Cardiac muscle cell (in vitro differentiated cells and primary cell): ENCODE data around the gene AHRR. TPM values are rescaled to one million over a fixed set of nuclear protein-coding genes. Genes with fewer than 3 reads are reported as not detected.
"Not testable (repeated sequence)": the region's sequence is repeated elsewhere in the genome, so short reads cannot be mapped to it uniquely, and the experiment has no call there.

ENCODE experiments used
- DNase-seq, 2 donors: peaks; one replicate each; pipeline versions ENCODE4 v3.0.0 to v3.0.0-alpha.2; 2010 to 2017; ENCODE audit warnings: low read depth in 1 of 2, low spot score in 1 of 2
- H3K27ac ChIP-seq: fragments of 200-600 bp; sonication (generic); 2 replicates; pipeline ENCODE4 v1.5.1; 2016
- H3K27me3 ChIP-seq: fragments of 200-600 bp; sonication (generic); 2 replicates; pipeline ENCODE4 v1.6.0; 2016; ENCODE audit warnings: control low read depth
- H3K36me3 ChIP-seq: fragments of 200-600 bp; sonication (generic); 2 replicates; pipeline ENCODE4 v1.5.1; 2016; ENCODE audit warnings: control low read depth
- H3K4me1 ChIP-seq: fragments of 200-600 bp; sonication (generic); 2 replicates; pipeline ENCODE4 v1.8.1; 2017; ENCODE audit warnings: low read depth, mild to moderate bottlenecking, mixed run types
- H3K4me3 ChIP-seq: fragments of 200-600 bp; sonication (generic); 2 replicates; pipeline ENCODE4 v1.5.1; 2016; ENCODE audit warnings: mild to moderate bottlenecking
- H3K9me3 ChIP-seq: fragments of 200-600 bp; sonication (generic); 2 replicates; pipeline ENCODE4 v1.5.1; 2017; ENCODE audit warnings: low read depth, mild to moderate bottlenecking, control low read depth
- polyA plus RNA-seq: library from polyadenylated mRNA; unstranded; fragments of >200 nt; fragmentation: Nextera tagmentation; extraction: Ambion mirVana; gene quantifications from 2 replicates; pipeline ENCODE4 v1.2.1, GENCODE V29; 2016
- total RNA-seq: library from RNA; depleted of rRNA; stranded (reverse); fragments of >200 nt; gene quantifications from 2 replicates; pipeline ENCODE4 v1.2.3, GENCODE V29; 2016
- TF ChIP-seq, protein P1 (sequence below): IDR thresholded peaks from 2 replicates; pipeline ENCODE4 v1.5.1; 2012; ENCODE audit warnings: low read depth, mild to moderate bottlenecking, low read length

Gene AHRR
- total RNA-seq: 1.2 and 1.4 TPM in 2 replicates
- 0.34 and 0.99 TPM in 2 replicates for polyA plus RNA-seq

DNA sequence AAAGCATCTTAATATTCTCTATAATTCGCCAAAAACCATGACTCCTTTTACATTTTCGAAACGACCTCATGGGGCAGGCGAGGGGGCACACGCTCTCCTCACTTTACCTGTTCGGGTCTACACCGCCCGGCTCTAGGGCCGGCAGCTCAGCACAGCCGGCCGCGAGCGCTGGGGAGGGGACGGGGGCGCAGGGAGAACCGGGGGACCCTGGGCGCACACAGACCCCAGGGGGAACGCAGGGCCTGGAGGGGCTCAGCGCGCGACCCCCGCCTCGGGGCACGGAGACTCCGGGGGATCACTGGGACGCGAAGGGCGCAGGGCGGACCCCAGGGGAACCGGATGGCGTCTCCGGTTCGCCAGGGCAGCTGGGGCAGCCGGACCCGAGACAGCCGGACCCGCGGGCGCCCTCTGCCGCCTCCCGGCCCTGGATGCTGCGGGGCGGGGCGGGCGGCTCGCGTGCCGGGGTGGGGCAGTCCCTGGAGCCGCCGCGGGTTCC, at the start of gene AHRR:
Gene AHRR (plus strand): TSS at position 485 of the 496 bp plus-strand sequence. CDS start 22,189 bp downstream, outside the sequence.
- no peak within 1 kb of the TSS for H3K27ac ChIP-seq
- H3K27me3 ChIP-seq: peaks cover 64% of the 10 kb centered on the region
- DNase-seq: peak; percentile 68 to 76
- H3K36me3 ChIP-seq: no peaks in the 10 kb centered on the region
- TF ChIP-seq, protein P1, sequence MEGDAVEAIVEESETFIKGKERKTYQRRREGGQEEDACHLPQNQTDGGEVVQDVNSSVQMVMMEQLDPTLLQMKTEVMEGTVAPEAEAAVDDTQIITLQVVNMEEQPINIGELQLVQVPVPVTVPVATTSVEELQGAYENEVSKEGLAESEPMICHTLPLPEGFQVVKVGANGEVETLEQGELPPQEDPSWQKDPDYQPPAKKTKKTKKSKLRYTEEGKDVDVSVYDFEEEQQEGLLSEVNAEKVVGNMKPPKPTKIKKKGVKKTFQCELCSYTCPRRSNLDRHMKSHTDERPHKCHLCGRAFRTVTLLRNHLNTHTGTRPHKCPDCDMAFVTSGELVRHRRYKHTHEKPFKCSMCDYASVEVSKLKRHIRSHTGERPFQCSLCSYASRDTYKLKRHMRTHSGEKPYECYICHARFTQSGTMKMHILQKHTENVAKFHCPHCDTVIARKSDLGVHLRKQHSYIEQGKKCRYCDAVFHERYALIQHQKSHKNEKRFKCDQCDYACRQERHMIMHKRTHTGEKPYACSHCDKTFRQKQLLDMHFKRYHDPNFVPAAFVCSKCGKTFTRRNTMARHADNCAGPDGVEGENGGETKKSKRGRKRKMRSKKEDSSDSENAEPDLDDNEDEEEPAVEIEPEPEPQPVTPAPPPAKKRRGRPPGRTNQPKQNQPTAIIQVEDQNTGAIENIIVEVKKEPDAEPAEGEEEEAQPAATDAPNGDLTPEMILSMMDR: peak; percentile 43
- no peaks in the 10 kb centered on the region for H3K4me1 ChIP-seq
- H3K9me3 ChIP-seq: no peaks in the 10 kb centered on the region
- peak within 1 kb of the TSS; percentile 34 for H3K4me3 ChIP-seq

DNA sequence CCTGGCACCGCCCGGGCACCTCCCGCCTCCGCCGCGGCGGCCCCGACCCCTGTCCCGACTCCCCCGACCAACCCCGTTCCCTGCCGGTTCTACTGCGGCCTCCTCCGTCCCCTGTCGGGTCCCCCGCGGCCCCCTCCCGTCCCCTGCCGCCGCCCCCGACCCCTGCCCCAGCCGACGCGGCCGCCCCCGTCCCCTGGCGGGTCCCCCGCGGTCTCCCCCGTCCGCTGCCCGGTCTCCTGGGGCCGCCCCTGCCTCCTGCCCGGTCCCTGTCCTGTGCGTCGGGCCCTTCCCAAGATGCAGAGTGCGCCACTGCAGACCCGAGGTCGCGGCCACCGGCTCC, 49.7 kb upstream of the AHRR start:
- not testable (repeated sequence) for H3K9me3 ChIP-seq, H3K36me3 ChIP-seq, H3K27me3 ChIP-seq, DNase-seq, H3K4me1 ChIP-seq
- Histone ChIP-seq H3K4me3 (peak overlapping the region; percentile 92), H3K27ac (peak overlapping the region; percentile 86)

DNA sequence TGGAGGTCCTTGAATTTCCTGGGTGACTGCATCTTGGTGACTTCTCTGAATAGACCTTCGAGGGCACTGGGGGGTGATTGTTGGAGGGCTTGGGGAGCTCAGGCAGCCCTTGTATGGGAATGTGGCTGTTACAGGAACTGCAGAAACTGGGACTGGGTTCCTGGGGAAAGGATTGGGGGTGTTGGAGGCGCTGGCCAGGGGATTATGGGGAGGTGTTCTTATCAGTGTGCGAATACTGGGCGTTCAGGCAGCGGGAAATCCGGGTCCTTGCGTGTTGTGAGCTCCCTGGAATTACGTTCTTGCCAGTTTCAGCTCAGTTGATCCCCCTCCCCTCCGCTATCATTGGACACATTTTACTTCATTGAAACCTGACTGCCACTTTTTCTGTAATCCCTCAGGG, 48.4 kb upstream of the AHRR start:
- not testable (repeated sequence) for DNase-seq, H3K9me3 ChIP-seq, H3K27me3 ChIP-seq, H3K4me3 ChIP-seq, H3K4me1 ChIP-seq, H3K27ac ChIP-seq, H3K36me3 ChIP-seq

DNA sequence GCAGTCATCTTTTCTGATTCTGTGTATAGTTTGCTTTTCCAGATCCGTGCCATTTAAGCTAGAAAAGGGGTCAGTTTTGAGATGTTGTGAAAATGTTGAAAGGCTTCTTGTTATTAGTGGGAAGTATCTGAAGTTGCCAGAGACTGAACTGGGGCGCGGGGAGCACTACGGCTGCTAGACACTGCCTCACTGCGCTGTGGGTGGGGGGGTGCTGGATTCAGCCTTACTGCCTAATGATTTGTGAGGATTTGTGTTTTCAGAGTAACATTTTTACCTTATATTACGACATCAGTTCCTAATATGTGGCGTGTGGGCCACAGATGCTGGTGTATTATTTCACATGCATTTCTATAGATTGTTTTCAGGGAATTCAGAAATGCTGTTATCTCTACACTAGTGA, 48.0 kb upstream of the AHRR start:
- H3K36me3 ChIP-seq, H3K4me1 ChIP-seq, H3K27ac ChIP-seq, H3K9me3 ChIP-seq, H3K4me3 ChIP-seq, H3K27me3 ChIP-seq, DNase-seq: not testable (repeated sequence)

DNA sequence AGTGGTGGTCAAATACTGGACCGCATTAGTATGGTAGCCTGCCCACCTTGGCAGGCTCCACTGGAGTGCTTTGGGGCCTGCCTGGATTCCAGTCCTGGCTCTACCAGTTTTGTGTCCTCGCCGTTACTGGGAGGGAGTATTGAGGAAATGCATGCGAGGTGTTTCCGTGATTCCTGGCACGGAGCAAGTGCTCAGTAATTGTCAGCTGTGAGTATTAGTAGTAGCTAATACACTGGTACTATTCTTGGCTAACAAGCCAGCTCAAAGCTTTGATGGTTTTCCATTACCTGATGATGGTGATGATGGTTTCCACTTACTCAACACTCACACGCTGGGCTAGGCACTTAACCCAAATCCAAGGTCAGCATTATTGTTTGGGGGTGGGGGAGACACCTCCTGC, 47.2 kb upstream of the AHRR start:
- H3K4me3 ChIP-seq, H3K4me1 ChIP-seq, H3K27ac ChIP-seq, DNase-seq, H3K9me3 ChIP-seq, H3K36me3 ChIP-seq, H3K27me3 ChIP-seq: not testable (repeated sequence)

DNA sequence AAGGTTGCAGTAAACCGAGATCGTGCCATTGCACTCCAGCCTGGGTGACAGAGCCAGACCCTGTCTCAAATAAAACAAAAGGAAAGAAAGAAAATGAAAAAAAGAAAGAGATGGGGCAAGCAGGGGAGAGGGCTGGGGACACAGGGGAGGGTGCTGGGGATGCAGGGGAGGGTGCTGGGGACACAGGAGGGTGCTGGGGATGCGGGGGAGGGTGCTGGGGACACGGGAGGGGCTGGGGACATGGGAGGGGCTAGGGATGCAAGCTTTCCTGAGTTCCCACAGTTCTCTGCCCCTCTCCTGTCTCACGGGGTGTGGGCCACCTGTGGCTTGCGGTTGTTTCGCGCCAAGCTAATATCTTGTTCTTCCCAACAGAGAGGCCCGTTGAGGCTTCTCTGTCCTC, 42.9 kb upstream of the AHRR start:
- no peak for DNase-seq

DNA sequence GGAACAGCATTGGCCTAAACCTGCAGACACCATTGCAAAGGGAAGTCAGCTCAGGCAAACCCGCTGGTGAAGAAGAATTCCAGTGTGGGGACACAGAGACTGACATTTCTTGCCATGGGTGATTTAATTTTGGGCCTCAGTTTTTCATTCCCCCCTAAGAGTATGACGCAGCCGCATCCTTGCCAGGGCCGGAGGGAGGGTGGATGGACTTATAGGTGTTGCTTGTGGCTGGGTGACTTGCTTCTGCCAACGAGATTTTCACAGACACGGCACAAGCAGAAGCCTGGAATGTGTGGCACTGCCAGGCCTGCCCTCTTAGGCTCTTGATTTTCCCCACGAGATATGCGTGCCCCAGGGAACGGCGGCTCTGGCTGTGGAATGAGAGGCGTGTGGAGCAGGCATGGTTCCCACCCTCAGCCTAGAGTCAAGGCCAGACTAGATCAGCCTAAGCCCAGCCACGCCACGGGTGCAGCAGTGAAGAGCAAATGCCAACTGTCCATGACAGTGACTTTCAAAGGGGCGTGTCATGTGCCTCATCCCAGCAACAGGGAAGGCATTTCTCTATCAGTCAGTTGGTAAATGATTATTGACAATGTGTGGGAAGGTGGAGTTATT, 42.4 kb upstream of the AHRR start:
- H3K4me3 ChIP-seq, H3K27me3 ChIP-seq, DNase-seq, H3K9me3 ChIP-seq, H3K4me1 ChIP-seq, H3K36me3 ChIP-seq, H3K27ac ChIP-seq: not testable (repeated sequence)

More for the DNA sequence above, 42.9 kb upstream of the AHRR start:
- H3K4me3 ChIP-seq: no peak overlapping the region
- no peaks in the 10 kb centered on the region for H3K9me3 ChIP-seq
- no peaks in the 10 kb centered on the region for H3K36me3 ChIP-seq
- H3K27me3 ChIP-seq: no peaks in the 10 kb centered on the region
- H3K4me1 ChIP-seq: no peaks in the 10 kb centered on the region
- H3K27ac ChIP-seq: no peak overlapping the region
- TF ChIP-seq, protein P1: no peak

DNA sequence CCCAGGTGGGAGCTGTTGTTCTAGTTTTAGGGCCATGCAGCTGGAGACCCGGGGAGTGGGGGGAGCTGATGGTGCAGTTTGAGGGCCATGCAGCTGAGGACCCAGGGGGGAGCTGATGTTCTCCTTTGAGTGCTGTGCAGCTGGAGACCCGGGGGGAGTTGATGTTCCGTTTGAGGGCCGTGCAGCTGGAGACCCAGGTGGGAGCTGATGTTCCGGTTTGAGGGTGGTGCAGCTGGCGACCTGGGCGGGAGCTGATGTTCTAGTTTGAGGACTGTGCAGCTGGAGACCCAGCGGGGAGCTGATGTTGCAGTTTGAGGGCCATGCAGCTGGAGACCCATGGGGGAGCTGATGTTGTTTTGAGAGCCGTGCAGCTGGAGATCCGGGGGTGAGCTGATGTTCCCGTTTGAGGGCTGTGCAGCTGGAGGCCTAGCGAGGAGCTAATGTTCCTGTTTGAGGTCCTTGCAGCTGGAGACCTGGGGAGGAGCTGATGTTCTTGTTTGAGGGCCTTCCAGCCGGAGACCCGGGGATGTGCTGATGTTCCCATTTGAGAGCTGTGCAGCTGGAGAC, 35.4 kb upstream of the AHRR start:
- H3K4me3 ChIP-seq: no peak overlapping the region
- H3K4me1 ChIP-seq: no peaks in the 10 kb centered on the region
- H3K36me3 ChIP-seq: no peaks in the 10 kb centered on the region
- no peak for DNase-seq
- H3K27ac ChIP-seq: no peak overlapping the region
- no peaks in the 10 kb centered on the region for H3K27me3 ChIP-seq
- TF ChIP-seq, protein P1: no peak
- no peaks in the 10 kb centered on the region for H3K9me3 ChIP-seq

DNA sequence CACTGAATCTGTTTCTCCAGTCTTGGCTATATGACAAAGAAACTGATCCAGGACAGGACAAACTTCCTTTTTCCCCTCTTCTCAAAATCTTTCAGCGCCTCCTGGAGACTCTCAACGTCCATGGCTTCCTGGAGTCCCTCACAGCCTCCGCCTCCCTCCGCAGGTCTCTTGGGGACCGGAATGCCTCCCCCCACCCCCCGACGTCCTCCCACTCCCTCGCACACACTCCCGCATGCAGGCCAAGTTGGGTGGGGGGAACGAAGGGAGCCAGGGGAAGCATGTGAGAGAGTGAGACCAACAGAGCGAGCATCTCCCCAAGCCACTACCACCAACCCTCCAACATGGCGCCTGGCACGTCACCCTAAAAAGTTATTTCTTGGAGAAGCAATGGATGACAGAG, 31.3 kb upstream of the AHRR start:
- DNase-seq, H3K9me3 ChIP-seq, H3K27ac ChIP-seq, H3K36me3 ChIP-seq, H3K27me3 ChIP-seq, H3K4me3 ChIP-seq, H3K4me1 ChIP-seq: not testable (repeated sequence)

DNA sequence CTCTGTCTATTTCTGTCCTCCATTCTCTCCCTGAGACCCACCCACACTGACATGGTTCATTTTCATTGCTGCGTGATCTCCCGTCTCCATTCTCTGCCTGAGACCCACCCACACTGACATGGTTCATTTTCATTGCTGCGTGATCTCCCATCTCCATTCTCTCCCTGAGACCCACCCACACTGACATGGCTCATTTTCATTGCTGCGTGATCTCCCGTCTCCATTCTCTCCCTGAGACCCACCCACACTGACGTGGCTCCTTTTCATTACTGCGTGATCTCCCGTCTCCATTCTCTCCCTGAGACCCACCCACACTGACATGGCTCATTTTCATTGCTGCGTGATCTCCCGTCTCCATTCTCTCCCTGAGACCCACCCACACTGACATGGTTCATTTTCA, 30.2 kb upstream of the AHRR start:
- not testable (repeated sequence) for H3K9me3 ChIP-seq, H3K36me3 ChIP-seq, H3K4me1 ChIP-seq, H3K4me3 ChIP-seq, DNase-seq, H3K27ac ChIP-seq, H3K27me3 ChIP-seq

DNA sequence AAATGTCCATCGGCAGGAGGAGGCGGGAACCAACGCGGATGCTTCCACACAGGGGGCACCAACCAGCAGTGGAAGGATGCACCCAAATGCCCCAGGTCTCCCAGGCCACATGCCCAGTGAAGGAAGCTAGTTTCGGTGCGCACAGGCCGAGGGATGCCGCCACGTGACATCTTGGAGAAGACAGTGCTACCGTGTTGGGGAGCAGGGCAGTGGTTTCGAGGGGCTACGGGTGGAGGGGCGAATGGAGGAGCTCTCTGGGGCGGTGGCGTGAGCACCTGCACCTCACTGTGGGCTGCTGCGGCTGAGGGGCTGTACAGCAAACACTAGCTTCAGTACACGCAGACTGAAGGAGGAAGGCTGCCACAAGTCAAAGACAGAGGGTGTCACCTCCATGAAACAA, 26.7 kb upstream of the AHRR start:
- H3K4me1 ChIP-seq, H3K9me3 ChIP-seq, H3K27me3 ChIP-seq, H3K36me3 ChIP-seq, DNase-seq, H3K27ac ChIP-seq, H3K4me3 ChIP-seq: not testable (repeated sequence)
